RWPE2 (cell line): ENCODE results near the gene ABHD6.

ENCODE experiments used
- ATAC-seq: fragments of 200-7000 bp; cut with Tn5 transposase; 3 replicates; pipeline ENCODE4 v1.9.1; 2021; ENCODE audit warnings: low read depth
- DNase-seq: peaks from one replicate; pipeline ENCODE4 v3.0.0-alpha.2; 2020; ENCODE audit warnings: low spot score
- H3K27ac ChIP-seq: fragments of 450-650 bp; 2 replicates; pipeline ENCODE4 v1.5.1; 2017; ENCODE audit warnings: mild to moderate bottlenecking; ENCODE audit not compliant: poor library complexity, severe bottlenecking
- H3K27me3 ChIP-seq: fragments of 250-450 bp; sonication (Bioruptor Pico); 2 replicates; pipeline ENCODE4 v1.5.1; 2021; ENCODE audit warnings: mild to moderate bottlenecking, moderate library complexity; ENCODE audit not compliant: insufficient read depth, poor library complexity, severe bottlenecking
- H3K36me3 ChIP-seq: fragments of 250-450 bp; sonication (Bioruptor Pico); 2 replicates; pipeline ENCODE4 v1.5.1; 2020; ENCODE audit warnings: low read depth, mild to moderate bottlenecking, moderate library complexity
- H3K4me1 ChIP-seq: fragments of 250-450 bp; sonication (Bioruptor Pico); 2 replicates; pipeline ENCODE4 v1.5.1; 2021; ENCODE audit warnings: mild to moderate bottlenecking, moderate library complexity; ENCODE audit not compliant: insufficient read depth, poor library complexity, severe bottlenecking
- H3K4me3 ChIP-seq: fragments of 250-450 bp; sonication (Bioruptor Pico); 2 replicates; pipeline ENCODE4 v1.5.1; 2021; ENCODE audit warnings: mild to moderate bottlenecking, moderate library complexity; ENCODE audit not compliant: severe bottlenecking
- H3K9me3 ChIP-seq: fragments of 250-450 bp; sonication (Bioruptor Pico); 2 replicates; pipeline ENCODE4 v1.5.1; 2021; ENCODE audit warnings: mild to moderate bottlenecking, moderate library complexity; ENCODE audit not compliant: severe bottlenecking
- CTCF ChIP-seq: fragments of 450-650 bp; IDR thresholded peaks from one replicate; pipeline ENCODE4 v1.5.1; 2017; ENCODE audit warnings: mild to moderate bottlenecking, moderate library complexity; ENCODE audit not compliant: poor library complexity, severe bottlenecking

ABHD6 gene

GRCh38 chr3:58333206-58334012 is 95.8 kb downstream of the ABHD6 start:
- no peak for TF ChIP-seq CTCF
- peak overlapping the region; percentile 92 for H3K4me3 ChIP-seq
- no peak for DNase-seq
- peaks cover 18% of the 10 kb centered on the region for H3K4me1 ChIP-seq
- peak; percentile 35 for ATAC-seq
- no peaks in the 10 kb centered on the region for H3K27me3 ChIP-seq
- H3K27ac ChIP-seq, result no peak overlapping the region
- H3K9me3 ChIP-seq, result no peaks in the 10 kb centered on the region
- H3K36me3 ChIP-seq, result no peaks in the 10 kb centered on the region

- no peaks in the 10 kb centered on the region for H3K9me3 ChIP-seq
- ATAC-seq (no peak), DNase-seq (no peak)
- TF ChIP-seq CTCF, result no peak
- H3K4me1 ChIP-seq, result peaks cover 18% of the 10 kb centered on the region
- H3K27ac ChIP-seq, result no peak overlapping the region
- H3K36me3 ChIP-seq, result no peaks in the 10 kb centered on the region
- peak overlapping the region; percentile 92 for H3K4me3 ChIP-seq
- no peaks in the 10 kb centered on the region for H3K27me3 ChIP-seq
Measured at GRCh38 chr3:58334013-58334321, 96.4 kb downstream of the ABHD6 start.

- Histone ChIP-seq H3K36me3 (no peaks in the 10 kb centered on the region), H3K27ac (peak overlapping the region; percentile 72), H3K4me3 (no peak overlapping the region), H3K9me3 (no peaks in the 10 kb centered on the region), H3K27me3 (no peaks in the 10 kb centered on the region), H3K4me1 (peaks cover 18% of the 10 kb centered on the region)
- ATAC-seq, result no peak
- no peak for DNase-seq
- TF ChIP-seq CTCF, result no peak
Measured at GRCh38 chr3:58334506-58334884, 96.9 kb downstream of the ABHD6 start.

GRCh38 chr3:58335652-58335947 is 98.0 kb downstream of the ABHD6 start:
- Histone ChIP-seq H3K36me3 (no peaks in the 10 kb centered on the region), H3K27ac (peak overlapping the region; percentile 72), H3K27me3 (no peaks in the 10 kb centered on the region), H3K4me3 (no peak overlapping the region), H3K4me1 (peaks cover 18% of the 10 kb centered on the region), H3K9me3 (no peaks in the 10 kb centered on the region)
- ATAC-seq (peak; percentile 6; the same call in 2 of the 3 replicates), DNase-seq (no peak)
- no peak for TF ChIP-seq CTCF

- H3K4me3 ChIP-seq, result no peak overlapping the region
- no peaks in the 10 kb centered on the region for H3K9me3 ChIP-seq
- DNase-seq, result no peak
- no peaks in the 10 kb centered on the region for H3K36me3 ChIP-seq
- H3K27me3 ChIP-seq, result no peaks in the 10 kb centered on the region
- H3K27ac ChIP-seq, result no peak overlapping the region
- no peak for ATAC-seq
- peaks cover 18% of the 10 kb centered on the region for H3K4me1 ChIP-seq
- TF ChIP-seq CTCF, result no peak
Measured at GRCh38 chr3:58336135-58336882, 98.7 kb downstream of the ABHD6 start.
